Stimulated activated CD4-positive, alpha-beta T cell treated with anti-CD3 and anti-CD28 coated beads, TNF-alpha, amount 100 ng/mL, for 1 hour (primary cell): Measurements from ENCODE around the gene FRMD4A.

Experiments
- DNase-seq, 3 donors: peaks; one replicate each; pipeline ENCODE4 v3.0.0-alpha.2; 2020; ENCODE audit warnings: low read depth in 3 of 3, low spot score in 1 of 3

Gene FRMD4A

GRCh38 chr10:14022954-14023672 is 307.6 kb downstream of the FRMD4A start:
- DNase-seq, result no peak

- no peak for DNase-seq
Observed at GRCh38 chr10:14022052-14022451, 308.7 kb downstream of the FRMD4A start.

DNA sequence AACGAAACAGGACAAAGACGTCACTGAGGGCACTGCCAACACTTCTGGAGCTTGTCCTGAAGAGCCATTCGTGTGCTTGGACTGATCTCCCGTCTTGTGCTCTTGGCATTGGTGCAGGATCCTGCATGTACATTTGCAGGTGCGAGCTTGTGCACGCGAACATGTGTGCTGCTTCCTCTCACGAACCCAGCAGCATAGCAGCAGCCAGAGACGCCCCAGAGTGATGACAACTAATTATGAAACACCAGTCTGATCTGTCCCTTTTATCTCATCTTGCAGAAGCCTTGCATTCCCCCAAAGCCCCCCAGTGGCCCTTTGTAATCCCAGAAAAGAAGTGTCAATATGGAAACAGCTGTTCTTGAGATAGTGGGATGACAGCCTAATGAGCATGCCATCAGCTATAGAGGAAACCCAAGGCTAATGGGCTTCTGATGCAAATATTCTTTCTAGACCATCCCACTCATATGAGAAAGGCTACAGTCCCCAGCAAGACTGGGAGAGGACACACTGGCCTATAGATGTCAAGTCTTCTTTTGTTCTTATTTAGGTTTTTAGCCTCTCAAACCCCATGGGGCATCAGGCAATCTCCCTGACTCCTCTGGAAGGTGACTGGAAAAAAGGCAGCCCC is 310.6 kb downstream of the FRMD4A start:
- DNase-seq, result no peak

- DNase-seq, result no peak
Observed at GRCh38 chr10:14017467-14017866, 313.3 kb downstream of the FRMD4A start.

GRCh38 chr10:14016931-14017333 is 313.8 kb downstream of the FRMD4A start:
- no peak for DNase-seq

GRCh38 chr10:14016011-14016536 is 314.6 kb downstream of the FRMD4A start:
- DNase-seq, result no peak

DNA sequence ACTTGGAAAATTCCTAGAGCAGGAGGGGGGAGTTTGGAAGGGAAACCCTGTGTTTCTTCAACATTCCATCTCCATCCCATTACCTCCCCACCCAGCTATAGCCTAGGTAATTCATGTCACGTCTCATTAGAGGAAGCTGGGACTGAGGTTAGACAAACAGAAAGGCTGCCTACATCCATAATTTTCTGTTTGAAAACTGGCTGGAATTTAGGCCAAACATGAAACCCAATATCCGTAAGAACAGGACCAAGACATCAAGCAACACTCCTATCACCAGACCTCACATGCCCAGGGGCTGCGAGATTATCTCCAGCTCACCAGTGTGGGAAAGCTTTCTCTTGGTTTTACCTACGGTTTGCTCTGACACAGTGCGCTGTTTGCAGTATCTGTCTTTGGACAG is 316.3 kb downstream of the FRMD4A start:
- DNase-seq, result no peak

DNA sequence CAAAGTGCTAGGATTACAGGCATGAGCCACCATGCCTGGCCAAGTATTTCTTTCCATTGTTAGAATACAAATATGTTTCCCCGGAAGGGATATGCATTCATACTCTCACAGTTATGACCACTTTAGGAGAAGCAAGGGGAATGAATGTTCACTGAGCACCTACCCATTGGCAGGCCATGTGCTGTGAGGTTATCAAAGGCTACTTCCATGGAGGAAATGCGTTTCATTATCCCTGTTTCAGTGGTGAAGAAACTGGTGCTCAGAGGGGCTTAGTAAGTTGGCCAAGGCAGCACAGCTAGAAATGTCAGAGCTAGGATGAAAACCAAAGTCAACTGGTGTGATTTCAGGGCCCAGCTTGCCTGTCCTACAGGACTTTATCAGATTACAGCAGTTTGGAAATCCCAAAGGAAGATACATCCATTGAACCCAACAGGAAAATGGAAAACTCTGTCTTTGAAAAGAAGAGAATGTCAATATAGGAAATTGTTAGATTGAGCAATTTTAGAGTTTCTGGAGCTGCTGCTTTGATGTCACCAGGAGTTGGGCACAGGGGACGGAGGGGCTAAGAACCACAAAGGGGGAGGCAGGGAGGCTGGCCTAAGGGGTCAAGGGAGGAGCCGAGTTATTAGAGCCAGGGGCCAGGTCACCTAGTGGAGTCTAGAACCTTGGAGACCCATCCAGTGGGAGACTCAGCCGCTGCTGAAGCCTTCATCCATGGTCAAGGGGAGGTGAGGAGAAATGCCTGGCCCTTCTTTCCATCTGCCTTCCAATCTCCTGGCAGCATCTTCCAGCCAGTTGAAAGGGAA is 319.8 kb downstream of the FRMD4A start:
- no peak for DNase-seq

DNA sequence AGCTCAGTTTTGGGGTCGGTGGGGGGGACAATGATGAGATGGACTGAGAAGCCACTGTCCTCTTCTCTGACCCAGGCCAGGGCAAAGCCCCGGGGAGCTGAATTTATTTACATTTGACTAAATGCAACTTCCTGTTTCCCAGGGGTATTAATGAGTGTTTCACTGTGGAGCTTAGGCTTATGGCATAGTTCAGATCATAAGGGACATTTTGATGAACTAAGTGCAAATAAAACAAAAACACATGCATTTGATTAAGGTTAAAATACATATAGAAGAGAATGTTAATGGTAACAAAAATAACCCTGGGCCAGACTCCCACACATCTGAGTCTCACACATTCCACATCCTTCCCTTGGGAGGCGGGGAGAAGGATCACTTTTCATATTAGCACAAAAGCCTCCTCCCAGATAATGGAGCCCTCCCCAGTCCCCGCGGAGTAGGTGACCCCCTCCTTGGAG is 320.6 kb downstream of the FRMD4A start:
- no peak for DNase-seq

DNA sequence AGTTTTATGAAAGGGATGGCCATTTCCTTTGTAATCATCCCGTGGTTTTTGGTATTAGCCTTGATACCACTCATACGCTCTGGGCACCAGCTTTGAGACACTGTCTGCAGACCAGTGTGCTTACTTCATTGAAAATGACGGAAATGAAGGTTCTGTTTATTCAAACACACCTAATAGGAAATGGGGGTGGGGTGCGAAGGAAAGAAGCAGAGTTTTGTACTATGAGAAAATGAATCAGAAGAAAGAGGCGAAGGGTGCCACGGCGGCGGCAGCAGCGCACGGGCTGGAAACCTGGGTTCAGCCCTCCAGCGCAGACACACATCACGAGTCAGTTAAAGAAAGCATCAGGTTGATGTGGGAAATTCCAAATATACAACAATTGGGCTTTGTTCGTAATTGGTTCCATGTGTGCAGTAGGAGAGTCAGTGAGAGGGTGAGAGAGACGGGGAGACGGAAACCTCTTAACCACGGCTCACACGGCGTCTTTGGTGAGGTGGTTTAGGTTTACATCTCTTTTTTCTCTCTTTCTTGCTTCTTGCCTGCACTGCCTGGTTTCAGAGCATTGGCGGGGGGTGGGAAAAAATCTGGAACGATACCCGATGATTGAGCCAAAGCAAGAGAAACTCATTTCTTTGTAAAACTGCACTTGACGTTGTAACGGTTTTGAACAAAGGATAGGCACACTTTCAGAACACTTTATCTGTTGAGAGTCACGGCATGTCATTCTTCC is 321.2 kb downstream of the FRMD4A start:
- DNase-seq, result peak; percentile 51 to 59 (median 51)

DNA sequence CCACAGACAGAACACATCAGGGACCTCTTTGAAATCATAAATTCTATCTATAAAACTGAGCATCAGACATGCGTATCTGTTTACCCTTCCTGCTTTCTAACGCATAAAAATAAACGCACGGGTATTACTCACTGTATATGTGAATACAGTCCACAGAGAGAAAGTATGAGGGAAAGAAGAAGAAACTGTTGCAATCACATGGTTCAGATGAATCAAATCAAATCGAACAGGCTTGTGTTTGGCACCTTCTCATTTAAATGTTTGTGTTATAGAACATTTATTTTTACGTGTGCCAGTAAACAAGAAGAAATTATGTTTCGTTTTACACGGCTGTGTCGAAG is 322.0 kb downstream of the FRMD4A start:
- no peak for DNase-seq

DNA sequence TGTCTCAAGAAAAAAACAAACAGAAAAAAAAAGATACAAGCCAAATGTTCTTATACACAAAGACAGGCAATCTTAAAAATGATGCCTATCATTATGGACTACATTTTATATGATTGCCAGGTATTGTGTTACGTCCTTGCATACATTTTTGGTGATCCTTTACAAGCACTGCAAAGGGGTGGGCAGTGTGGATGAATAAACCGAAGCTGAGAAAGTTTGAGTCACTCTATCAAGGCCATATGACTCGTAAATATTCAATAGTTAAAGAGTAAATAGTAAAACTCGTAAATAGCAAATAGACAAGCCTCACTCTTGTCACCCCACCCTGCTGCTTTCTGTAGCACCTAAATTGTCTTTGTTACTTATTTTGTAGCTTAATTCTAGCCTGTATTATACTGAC is 326.2 kb downstream of the FRMD4A start:
- DNase-seq, result no peak

DNA sequence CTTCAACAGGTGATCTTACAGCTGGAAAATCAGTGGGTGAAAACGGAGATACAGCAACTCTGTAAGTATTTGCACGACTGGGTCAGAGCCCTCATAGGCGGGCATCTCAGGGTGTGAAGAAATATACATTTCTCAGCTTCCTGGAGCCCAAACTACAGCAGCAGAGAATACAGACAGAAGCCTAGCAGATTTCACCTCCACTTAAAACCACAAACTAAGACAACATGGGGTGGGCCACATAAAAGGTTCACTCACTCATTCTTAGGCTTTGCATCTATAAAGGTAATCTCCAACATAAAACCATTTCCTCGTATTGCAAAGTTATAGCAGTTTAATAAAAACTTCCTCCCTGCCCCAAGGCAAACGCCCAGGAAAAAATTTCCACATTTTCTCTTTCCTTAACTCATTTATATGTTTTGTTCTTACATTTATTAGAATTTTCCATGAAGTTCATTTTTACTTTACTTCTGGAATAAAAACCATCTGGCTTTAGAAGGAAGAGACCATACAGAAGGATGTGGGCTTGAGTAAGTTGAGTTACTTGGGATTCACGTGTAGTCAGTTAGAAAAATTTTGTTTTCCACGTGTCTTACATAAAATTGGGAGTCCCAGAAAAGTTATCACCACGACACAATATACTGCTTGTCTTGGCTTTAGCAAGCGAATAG is 327.1 kb downstream of the FRMD4A start:
- DNase-seq, result no peak

DNA sequence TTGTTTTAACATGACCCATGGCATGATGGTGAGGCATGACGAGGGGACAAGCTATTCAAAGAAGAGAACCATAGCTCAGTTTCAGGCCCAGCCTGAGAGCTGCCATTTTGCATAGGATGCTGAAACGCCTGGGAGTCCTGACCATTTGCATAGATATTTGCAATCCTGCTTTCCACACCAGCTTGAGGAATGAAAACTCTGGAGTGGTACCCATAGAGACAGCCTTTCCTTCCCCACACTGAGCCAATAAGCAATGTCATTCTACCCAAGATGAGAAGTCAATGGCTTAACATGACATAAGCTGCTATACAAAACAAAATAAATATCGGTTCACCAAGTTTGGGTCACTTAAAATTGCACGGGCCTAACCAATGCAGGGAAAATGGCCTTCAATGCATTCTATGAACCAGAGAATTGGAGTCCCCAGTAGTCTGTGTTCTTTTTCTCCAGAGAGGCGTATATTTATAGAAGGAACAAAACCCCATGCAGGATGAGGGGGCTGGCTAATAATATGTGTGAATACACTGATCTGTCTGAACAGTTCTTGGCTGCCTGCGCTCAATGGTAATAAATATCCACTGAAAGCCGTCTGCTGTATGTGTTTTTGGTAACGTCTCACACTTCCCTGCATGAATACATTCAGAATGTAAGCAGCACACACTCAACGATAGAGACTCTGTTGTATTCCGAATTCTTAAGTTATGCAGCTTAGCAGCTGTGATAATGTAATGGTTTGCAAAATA is 329.3 kb downstream of the FRMD4A start:
- DNase-seq, result no peak

GRCh38 chr10:13998163-13998835 is 332.4 kb downstream of the FRMD4A start:
- no peak for DNase-seq

GRCh38 chr10:13997650-13998049 is 333.1 kb downstream of the FRMD4A start:
- no peak for DNase-seq

GRCh38 chr10:13994932-13995331 is 335.8 kb downstream of the FRMD4A start:
- DNase-seq, result no peak

DNA sequence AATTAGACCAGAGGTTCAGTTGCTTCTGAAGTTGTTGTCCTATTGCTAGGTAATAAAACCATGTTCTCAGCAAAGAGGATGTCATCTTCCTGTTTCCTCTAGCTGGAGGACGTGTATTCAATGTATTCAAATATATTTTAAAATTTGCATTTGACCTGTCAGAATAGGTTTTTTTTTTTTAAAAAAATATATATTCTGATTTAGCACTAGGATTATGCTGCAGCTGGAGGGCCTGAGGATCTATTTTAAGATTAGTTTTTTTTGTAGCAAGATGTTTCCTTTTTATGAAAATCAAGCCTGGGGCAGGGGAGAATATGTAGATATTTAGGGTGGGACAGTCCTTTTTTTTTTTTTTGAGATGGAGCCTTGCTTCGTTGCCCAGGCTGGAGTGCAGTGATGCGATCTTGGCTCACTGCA is 337.0 kb downstream of the FRMD4A start:
- DNase-seq, result no peak

DNA sequence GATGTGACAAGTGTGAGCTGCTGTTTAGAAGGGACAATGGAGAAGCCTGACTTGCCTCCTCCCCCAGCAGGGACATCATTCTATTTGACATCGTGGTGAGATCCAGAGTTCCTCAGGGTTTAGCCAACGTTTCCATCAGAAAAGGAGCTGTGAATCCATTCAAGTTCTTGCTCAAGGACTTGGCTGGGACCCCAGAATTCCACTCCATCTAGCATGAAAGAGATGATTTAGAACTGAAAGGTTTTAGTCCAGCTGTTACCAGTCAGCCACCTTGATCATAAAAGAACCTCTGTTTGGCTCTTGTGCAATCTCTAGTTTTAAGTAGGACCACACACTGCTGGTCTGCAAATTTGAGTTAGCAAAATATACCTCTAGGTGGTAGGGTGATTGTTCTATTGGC is 337.6 kb downstream of the FRMD4A start:
- no peak for DNase-seq
